Measurements from ENCODE around the gene FHIT. TPM values are rescaled to one million over a fixed set of nuclear protein-coding genes. Genes with fewer than 3 reads are reported as not detected.

The FHIT gene
- total and polyA plus RNA-seq, 9 donors: 5.1 to 11.8 (median 9.5) TPM

GRCh38 chr3:60178931-60179653 is 1072.2 kb downstream of the FHIT start:
- TF ChIP-seq POLR2A (IDR thresholded peaks at IDR 0.05) (no peak), CTCF (IDR thresholded peaks at IDR 0.05) (no peak), EP300 (IDR thresholded peaks at IDR 0.05) (no peak)
- DNase-seq: no peak
- WGBS, 3 donors: 84 to 87% (median 85%) methylated on average over 8 of the region's 8 CpGs
- H3K36me3 ChIP-seq: no peaks in the 10 kb centered on the region
- no peak overlapping the region for H3K4me3 ChIP-seq
- no peaks in the 10 kb centered on the region for H3K9me3 ChIP-seq
- no peaks in the 10 kb centered on the region for H3K27me3 ChIP-seq
- H3K4me1 ChIP-seq (ENCODE audit: insufficient read depth): no peaks in the 10 kb centered on the region
- H3K27ac ChIP-seq: no peak overlapping the region
- intact Hi-C loops (cut with DNase I): no loop called here

GRCh38 chr3:60177726-60178125 is 1073.5 kb downstream of the FHIT start:
- no peaks in the 10 kb centered on the region for H3K4me1 ChIP-seq (ENCODE audit: insufficient read depth)
- no peaks in the 10 kb centered on the region for H3K27me3 ChIP-seq
- no peaks in the 10 kb centered on the region for H3K9me3 ChIP-seq
- no peak overlapping the region for H3K27ac ChIP-seq
- H3K4me3 ChIP-seq: no peak overlapping the region
- DNase-seq: no peak
- H3K36me3 ChIP-seq: no peaks in the 10 kb centered on the region
- TF ChIP-seq EP300 (IDR thresholded peaks at IDR 0.05): no peak
- no peak for TF ChIP-seq CTCF (IDR thresholded peaks at IDR 0.05)
- TF ChIP-seq POLR2A (IDR thresholded peaks at IDR 0.05): no peak
- 86 to 89% (median 86%) methylated on average over 2 of the region's 2 CpGs for WGBS, 3 donors
- intact Hi-C loops (cut with DNase I): no loop called here

GRCh38 chr3:60176614-60177013 is 1074.6 kb downstream of the FHIT start:
- 56 to 64% (median 61%) methylated on average over 6 of the region's 6 CpGs for WGBS, 3 donors
- no peaks in the 10 kb centered on the region for H3K36me3 ChIP-seq
- H3K4me1 ChIP-seq (ENCODE audit: insufficient read depth): no peaks in the 10 kb centered on the region
- no peak overlapping the region for H3K4me3 ChIP-seq
- no peak for DNase-seq
- intact Hi-C loops (cut with DNase I): no loop called here
- H3K27ac ChIP-seq: no peak overlapping the region
- H3K27me3 ChIP-seq: no peaks in the 10 kb centered on the region
- TF ChIP-seq POLR2A (IDR thresholded peaks at IDR 0.05) (no peak), EP300 (IDR thresholded peaks at IDR 0.05) (no peak), CTCF (IDR thresholded peaks at IDR 0.05) (no peak)
- H3K9me3 ChIP-seq: no peaks in the 10 kb centered on the region

- intact Hi-C loops (cut with DNase I): no loop called here
- DNase-seq: no peak
- Histone ChIP-seq H3K4me1 (ENCODE audit: insufficient read depth) (no peaks in the 10 kb centered on the region), H3K36me3 (no peaks in the 10 kb centered on the region), H3K27ac (no peak overlapping the region), H3K4me3 (no peak overlapping the region), H3K27me3 (no peaks in the 10 kb centered on the region), H3K9me3 (no peaks in the 10 kb centered on the region)
- TF ChIP-seq POLR2A (IDR thresholded peaks at IDR 0.05) (no peak), CTCF (IDR thresholded peaks at IDR 0.05) (no peak), EP300 (IDR thresholded peaks at IDR 0.05) (no peak)
- 88 to 96% (median 94%) methylated on average over 3 of the region's 3 CpGs for WGBS, 3 donors
These were observed 1075.6 kb downstream of the FHIT start for GRCh38 chr3:60175680-60176079.

All from ovary (tissue), 9 donors.